Measurements from ENCODE around the gene THBS2.

GRCh38 chr6:169251371-169251802 is 2.3 kb downstream of the THBS2 start:
- TF ChIP-seq POLR2AphosphoS5 (IDR thresholded peaks at IDR 0.05; ENCODE audit: low read depth) (no peak), CTCF (IDR thresholded peaks at IDR 0.05; ENCODE audit: insufficient read depth, low read length) (no peak), GABPA (IDR thresholded peaks at IDR 0.05; ENCODE audit: low read depth) (no peak)
- TF ChIP-seq, protein P1, sequence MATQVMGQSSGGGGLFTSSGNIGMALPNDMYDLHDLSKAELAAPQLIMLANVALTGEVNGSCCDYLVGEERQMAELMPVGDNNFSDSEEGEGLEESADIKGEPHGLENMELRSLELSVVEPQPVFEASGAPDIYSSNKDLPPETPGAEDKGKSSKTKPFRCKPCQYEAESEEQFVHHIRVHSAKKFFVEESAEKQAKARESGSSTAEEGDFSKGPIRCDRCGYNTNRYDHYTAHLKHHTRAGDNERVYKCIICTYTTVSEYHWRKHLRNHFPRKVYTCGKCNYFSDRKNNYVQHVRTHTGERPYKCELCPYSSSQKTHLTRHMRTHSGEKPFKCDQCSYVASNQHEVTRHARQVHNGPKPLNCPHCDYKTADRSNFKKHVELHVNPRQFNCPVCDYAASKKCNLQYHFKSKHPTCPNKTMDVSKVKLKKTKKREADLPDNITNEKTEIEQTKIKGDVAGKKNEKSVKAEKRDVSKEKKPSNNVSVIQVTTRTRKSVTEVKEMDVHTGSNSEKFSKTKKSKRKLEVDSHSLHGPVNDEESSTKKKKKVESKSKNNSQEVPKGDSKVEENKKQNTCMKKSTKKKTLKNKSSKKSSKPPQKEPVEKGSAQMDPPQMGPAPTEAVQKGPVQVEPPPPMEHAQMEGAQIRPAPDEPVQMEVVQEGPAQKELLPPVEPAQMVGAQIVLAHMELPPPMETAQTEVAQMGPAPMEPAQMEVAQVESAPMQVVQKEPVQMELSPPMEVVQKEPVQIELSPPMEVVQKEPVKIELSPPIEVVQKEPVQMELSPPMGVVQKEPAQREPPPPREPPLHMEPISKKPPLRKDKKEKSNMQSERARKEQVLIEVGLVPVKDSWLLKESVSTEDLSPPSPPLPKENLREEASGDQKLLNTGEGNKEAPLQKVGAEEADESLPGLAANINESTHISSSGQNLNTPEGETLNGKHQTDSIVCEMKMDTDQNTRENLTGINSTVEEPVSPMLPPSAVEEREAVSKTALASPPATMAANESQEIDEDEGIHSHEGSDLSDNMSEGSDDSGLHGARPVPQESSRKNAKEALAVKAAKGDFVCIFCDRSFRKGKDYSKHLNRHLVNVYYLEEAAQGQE (IDR thresholded peaks at IDR 0.05; ENCODE audit: insufficient replicate concordance, low read depth): no peak

Measured in HL-60 (cell line).